Liver (tissue), 3 donors: ENCODE data around the gene CD6.

Experiments
- CTCF ChIP-seq: fragments of 150-350 bp; IDR thresholded peaks from 2 replicates; pipeline ENCODE4 v1.5.1; 2017; ENCODE audit warnings: improper control_type of control experiment, low read depth, low read length; ENCODE audit not compliant: missing input control
- GABPA ChIP-seq, 2 donors: IDR thresholded peaks in 1 of 2; conservative IDR thresholded peaks in 1 of 2; 2 replicates each; pipeline ENCODE4 v1.6.1; 2016; ENCODE audit warnings: antibody characterized with exemption in 2 of 2, mild to moderate bottlenecking in 1 of 2, moderate library complexity in 1 of 2
- HNF4A ChIP-seq, 2 donors: conservative IDR thresholded peaks; 2 replicates each; pipeline ENCODE4 v1.6.1; 2016; ENCODE audit warnings: antibody characterized with exemption in 2 of 2, mild to moderate bottlenecking in 2 of 2
- JUND ChIP-seq, 2 donors: IDR thresholded peaks; 2 replicates each; pipeline ENCODE4 v1.6.1; 2016; ENCODE audit warnings: antibody characterized with exemption in 2 of 2
- MAX ChIP-seq: IDR thresholded peaks from 2 replicates; pipeline ENCODE4 v1.6.1; 2016; ENCODE audit warnings: antibody characterized with exemption
- TAF1 ChIP-seq: conservative IDR thresholded peaks from 2 replicates; pipeline ENCODE4 v1.6.1; 2016; ENCODE audit warnings: antibody characterized with exemption, mild to moderate bottlenecking
- YY1 ChIP-seq: IDR thresholded peaks from 2 replicates; pipeline ENCODE4 v1.6.1; 2016; ENCODE audit warnings: antibody characterized with exemption, mild to moderate bottlenecking
- ZBTB33 ChIP-seq: IDR thresholded peaks from 2 replicates; pipeline ENCODE4 v1.6.1; 2016; ENCODE audit warnings: antibody characterized with exemption
- donor health status: healthy.
- donor health status: healthy.

GRCh38 chr11:60924110-60924905, 47.2 kb upstream of the CD6 start, which contains the start of gene TMEM132A:
- TF ChIP-seq CTCF, result no peak
- TF ChIP-seq MAX, result no peak
- no peak for TF ChIP-seq HNF4A (conservative IDR thresholded peaks at IDR 0.05)
- no peak for TF ChIP-seq GABPA (IDR thresholded peaks at IDR 0.05 in 1 of 2, conservative IDR thresholded peaks at IDR 0.05 in 1 of 2)
- no peak for TF ChIP-seq JUND (IDR thresholded peaks at IDR 0.05)
- TF ChIP-seq TAF1, result no peak
- TF ChIP-seq ZBTB33, result no peak
- TF ChIP-seq YY1, result no peak
